Measurements from ENCODE around the gene ZNF385C. TPM values are rescaled to one million over a fixed set of nuclear protein-coding genes. Genes with fewer than 3 reads are reported as not detected.

Gene ZNF385C
- polyA plus RNA-seq, 2 of the 4 experiments (the other 2 are of a cell fraction) = 0.13 to 0.61 TPM

DNA sequence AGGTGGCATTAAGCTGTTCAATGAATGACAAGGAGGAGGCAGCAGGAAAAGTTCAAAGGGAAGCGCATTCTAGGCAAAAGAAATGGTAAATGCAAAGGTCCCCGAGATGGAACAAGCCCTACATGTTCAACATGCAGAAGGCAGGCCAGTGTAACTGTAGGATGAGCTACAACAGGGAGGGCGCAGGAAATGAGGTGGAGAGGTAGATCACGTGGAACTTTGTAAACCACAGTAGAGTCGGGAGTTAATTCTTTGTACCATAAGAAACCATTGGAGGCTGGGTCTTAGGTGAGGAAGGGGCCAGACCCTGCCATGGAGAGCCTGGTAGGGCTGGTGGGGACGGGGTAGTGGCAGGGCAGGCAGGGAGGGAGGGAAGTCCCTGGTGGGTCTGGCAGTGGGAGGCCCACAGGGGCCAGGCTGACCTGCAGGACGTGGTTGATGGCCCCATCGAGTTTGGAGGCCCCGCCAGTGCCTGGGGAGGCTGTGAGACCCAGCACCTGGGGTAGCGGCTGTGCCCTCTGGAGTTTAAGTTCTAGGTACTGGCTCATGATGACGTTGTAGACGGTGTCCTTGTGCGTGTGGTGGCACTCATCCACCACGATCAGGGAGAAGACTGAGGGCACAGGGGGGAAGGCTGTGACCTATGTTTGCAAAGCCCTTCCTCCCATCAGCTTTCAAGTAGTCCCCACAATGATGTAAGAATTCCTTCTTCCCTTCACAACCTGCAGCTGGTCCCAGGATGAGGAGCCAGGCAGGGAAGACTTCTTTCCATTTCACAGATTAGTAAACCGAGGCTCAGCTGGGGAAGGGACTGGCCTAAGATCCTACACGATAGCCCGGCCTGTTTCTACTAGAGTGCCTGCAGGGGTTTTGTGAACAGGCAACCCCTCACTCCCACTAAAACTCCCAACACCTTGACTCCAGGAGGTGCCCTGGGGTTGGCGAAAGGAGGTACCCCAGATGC lies 12.3 kb upstream of the ZNF385C start:
- peaks cover 11% of the 10 kb centered on the region; the same call in 1 of the 3 replicates for H3K4me1 ChIP-seq
- H3K4me3 ChIP-seq = no peak overlapping the region
- no peak for FAIRE-seq
- ATAC-seq = no peak
- no peaks in the 10 kb centered on the region for H3K9me3 ChIP-seq
- POLR2A ChIA-PET = interaction anchor here (0.7 kb wide), 1 partner anchor 61 kb away, joined by 5 read pairs; no protein-coding TSS in a partner anchor
- DNase-seq (ENCODE audit: low read depth in 1 of 2, low spot score in 1 of 2) = no peak
- H3K4me2 ChIP-seq = no peak overlapping the region
- CTCF ChIA-PET = interaction anchor here (1.0 to 39.5 kb wide), 8 partner anchors 4 to 207 kb away, joined by 3 to 658 read pairs (median 237); partner anchors contain the start of genes CNP, DHX58, DNAJC7 and KAT2A
- no peak overlapping the region for H3K27ac ChIP-seq
- no peak for TF ChIP-seq RFX5 (IDR thresholded peaks at IDR 0.05)
- WGBS (ENCODE audit: missing lambda C conversion rate) = 84% methylated on average over 18 of the region's 18 CpGs

DNA sequence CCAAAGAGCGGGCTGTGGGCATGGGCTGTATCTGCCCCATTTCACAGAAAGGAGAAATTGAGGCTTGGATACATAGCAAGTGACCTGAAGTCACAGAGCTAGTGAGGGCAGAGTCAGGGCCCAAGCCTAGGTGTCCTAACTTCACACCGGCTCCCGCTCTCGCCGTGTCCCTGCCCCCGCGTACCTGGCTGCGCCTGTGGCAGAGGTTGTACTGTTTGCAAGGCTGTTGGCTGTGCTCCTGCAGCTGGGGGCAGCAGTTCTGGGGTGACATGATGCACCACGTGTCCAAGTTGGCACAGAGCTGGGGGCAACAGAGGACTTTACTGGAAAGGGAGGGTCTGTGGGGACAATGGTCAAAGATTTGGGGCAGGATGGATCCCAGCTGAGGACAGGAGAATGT lies 10.8 kb upstream of the ZNF385C start:
- POLR2A ChIA-PET = interaction anchor here (1.1 kb wide), 1 partner anchor 92 kb away, joined by 3 read pairs; the partner anchor contains the start of gene DNAJC7
- DNase-seq (ENCODE audit: low read depth in 1 of 2, low spot score in 1 of 2) (no peak), ATAC-seq (no peak), FAIRE-seq (no peak)
- Histone ChIP-seq H3K27ac (no peak overlapping the region), H3K4me1 (peaks cover 11% of the 10 kb centered on the region; the same call in 1 of the 3 replicates), H3K4me2 (no peak overlapping the region), H3K9me3 (no peaks in the 10 kb centered on the region), H3K4me3 (no peak overlapping the region)
- no peak for TF ChIP-seq TFCP2L1 (CRISPR knock-in tag; IDR thresholded peaks at IDR 0.05)
- no peak for TF ChIP-seq KDM5A (IDR thresholded peaks at IDR 0.05)
- no peak for TF ChIP-seq HOXB5 (CRISPR knock-in tag; IDR thresholded peaks at IDR 0.05)
- TF ChIP-seq, protein P1, sequence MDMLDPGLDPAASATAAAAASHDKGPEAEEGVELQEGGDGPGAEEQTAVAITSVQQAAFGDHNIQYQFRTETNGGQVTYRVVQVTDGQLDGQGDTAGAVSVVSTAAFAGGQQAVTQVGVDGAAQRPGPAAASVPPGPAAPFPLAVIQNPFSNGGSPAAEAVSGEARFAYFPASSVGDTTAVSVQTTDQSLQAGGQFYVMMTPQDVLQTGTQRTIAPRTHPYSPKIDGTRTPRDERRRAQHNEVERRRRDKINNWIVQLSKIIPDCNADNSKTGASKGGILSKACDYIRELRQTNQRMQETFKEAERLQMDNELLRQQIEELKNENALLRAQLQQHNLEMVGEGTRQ (IDR thresholded peaks at IDR 0.05) = no peak
- no peak for TF ChIP-seq TP53 (CRISPR knock-in tag; IDR thresholded peaks at IDR 0.05)
- 92% methylated on average over 9 of the region's 9 CpGs for WGBS (ENCODE audit: missing lambda C conversion rate)
- CTCF ChIA-PET = interaction anchor here (0.6 to 39.5 kb wide), 11 partner anchors 5 to 275 kb away, joined by 3 to 658 read pairs (median 4); partner anchors contain the start of genes CNP, DHX58, DNAJC7 and KAT2A

DNA sequence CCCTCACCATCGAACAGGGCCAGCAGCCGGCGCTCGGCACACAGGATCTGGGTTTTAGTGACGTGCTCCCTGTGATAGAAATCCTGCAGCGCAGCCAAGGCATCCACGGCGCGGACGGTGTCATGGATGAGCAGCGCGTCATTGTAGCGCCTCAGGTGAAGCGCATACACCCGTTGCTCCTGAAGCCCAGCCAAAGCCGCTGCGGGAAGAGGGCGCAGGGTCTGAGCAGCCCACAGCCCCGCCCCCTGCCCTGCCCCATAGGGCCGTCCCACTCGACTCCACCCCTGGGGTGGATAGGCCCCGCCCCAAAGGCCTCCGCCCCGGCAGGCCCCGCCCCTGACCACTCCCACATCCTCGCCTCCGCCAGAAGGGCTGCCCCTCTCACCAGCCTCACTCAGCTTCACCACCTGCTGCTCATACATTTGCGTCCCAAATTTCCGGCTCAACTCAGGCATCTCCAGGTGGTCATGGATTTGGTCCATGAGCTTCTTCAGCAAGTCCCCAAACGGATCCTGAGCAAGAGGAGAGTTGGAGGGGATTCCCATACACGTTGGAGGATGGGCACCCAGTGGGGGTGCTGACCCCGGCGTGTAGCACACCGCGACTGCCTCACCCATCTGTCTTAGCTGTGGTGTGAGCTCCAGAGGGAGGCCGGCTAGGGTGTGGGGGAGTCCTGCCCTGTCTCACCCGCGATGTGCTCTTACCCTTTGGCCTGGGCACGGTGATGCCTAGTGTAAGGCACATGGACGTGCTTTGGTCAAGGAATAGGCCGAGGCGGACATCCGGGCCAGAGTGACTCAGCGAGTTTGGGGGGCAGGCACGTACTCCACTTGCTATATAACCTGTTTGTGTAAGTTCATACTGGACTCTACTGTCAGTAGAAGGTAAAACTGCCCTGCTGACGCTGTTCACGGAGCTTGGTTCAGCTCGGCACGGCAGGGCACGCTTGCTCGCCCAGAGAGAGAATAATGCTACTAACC lies 9.6 kb upstream of the ZNF385C start:
- H3K27ac ChIP-seq = peak overlapping the region in 1 of 2 experiments; percentile 69; a peak in 3 of 6 replicates
- CTCF ChIA-PET = interaction anchor here (0.8 to 39.5 kb wide), 11 partner anchors 6 to 168 kb away, joined by 3 to 658 read pairs (median 16); partner anchors contain the start of genes CNP, DHX58, DNAJC7 and KAT2A
- TF ChIP-seq MYC (IDR thresholded peaks at IDR 0.05; ENCODE audit: borderline replicate concordance, low read length) (no peak), BHLHE40 (IDR thresholded peaks at IDR 0.05; ENCODE audit: low read depth, low read length) (no peak), HOXB13 (CRISPR knock-in tag; IDR thresholded peaks at IDR 0.05; ENCODE audit: low read depth) (0 out of 2 replicates have a peak, but pooled peaks have one; percentile 60), NFE2L2 (conservative IDR thresholded peaks at IDR 0.05; ENCODE audit: low read length) (0 out of 2 replicates have a peak, but pooled peaks have one; percentile 13), ZFP36 (IDR thresholded peaks at IDR 0.05; ENCODE audit: borderline replicate concordance, partially characterized antibody) (no peak), KDM1A (IDR thresholded peaks at IDR 0.05; ENCODE audit: low read depth) (no peak), POLR2AphosphoS2 (conservative IDR thresholded peaks at IDR 0.05; ENCODE audit: low read length) (no peak), ZC3H11A (IDR thresholded peaks at IDR 0.05) (no peak), RNF2 (IDR thresholded peaks at IDR 0.05; ENCODE audit: borderline replicate concordance, low read depth) (no peak), MAFK (IDR thresholded peaks at IDR 0.05; ENCODE audit: partially characterized antibody) (peak; percentile 52)
- TF ChIP-seq, protein P2, sequence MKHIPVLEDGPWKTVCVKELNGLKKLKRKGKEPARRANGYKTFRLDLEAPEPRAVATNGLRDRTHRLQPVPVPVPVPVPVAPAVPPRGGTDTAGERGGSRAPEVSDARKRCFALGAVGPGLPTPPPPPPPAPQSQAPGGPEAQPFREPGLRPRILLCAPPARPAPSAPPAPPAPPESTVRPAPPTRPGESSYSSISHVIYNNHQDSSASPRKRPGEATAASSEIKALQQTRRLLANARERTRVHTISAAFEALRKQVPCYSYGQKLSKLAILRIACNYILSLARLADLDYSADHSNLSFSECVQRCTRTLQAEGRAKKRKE (CRISPR knock-in tag; IDR thresholded peaks at IDR 0.05; ENCODE audit: low read depth) = no peak
- TF ChIP-seq, protein P3, sequence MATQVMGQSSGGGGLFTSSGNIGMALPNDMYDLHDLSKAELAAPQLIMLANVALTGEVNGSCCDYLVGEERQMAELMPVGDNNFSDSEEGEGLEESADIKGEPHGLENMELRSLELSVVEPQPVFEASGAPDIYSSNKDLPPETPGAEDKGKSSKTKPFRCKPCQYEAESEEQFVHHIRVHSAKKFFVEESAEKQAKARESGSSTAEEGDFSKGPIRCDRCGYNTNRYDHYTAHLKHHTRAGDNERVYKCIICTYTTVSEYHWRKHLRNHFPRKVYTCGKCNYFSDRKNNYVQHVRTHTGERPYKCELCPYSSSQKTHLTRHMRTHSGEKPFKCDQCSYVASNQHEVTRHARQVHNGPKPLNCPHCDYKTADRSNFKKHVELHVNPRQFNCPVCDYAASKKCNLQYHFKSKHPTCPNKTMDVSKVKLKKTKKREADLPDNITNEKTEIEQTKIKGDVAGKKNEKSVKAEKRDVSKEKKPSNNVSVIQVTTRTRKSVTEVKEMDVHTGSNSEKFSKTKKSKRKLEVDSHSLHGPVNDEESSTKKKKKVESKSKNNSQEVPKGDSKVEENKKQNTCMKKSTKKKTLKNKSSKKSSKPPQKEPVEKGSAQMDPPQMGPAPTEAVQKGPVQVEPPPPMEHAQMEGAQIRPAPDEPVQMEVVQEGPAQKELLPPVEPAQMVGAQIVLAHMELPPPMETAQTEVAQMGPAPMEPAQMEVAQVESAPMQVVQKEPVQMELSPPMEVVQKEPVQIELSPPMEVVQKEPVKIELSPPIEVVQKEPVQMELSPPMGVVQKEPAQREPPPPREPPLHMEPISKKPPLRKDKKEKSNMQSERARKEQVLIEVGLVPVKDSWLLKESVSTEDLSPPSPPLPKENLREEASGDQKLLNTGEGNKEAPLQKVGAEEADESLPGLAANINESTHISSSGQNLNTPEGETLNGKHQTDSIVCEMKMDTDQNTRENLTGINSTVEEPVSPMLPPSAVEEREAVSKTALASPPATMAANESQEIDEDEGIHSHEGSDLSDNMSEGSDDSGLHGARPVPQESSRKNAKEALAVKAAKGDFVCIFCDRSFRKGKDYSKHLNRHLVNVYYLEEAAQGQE (IDR thresholded peaks at IDR 0.05) = no peak
- H3K9me3 ChIP-seq = no peaks in the 10 kb centered on the region
- DNase-seq (ENCODE audit: low read depth in 1 of 2, low spot score in 1 of 2) (peak; percentile 76 to 88), ATAC-seq (peak; percentile 58 to 89), FAIRE-seq (no peak)
- 77% methylated on average over 42 of the region's 51 CpGs for WGBS (ENCODE audit: missing lambda C conversion rate)
- peak overlapping the region; percentile 28; the same call in 1 of the 3 replicates for H3K4me3 ChIP-seq
- peak overlapping the region; percentile 67 for H3K4me2 ChIP-seq
- peaks cover 11% of the 10 kb centered on the region; the same call in 1 of the 3 replicates for H3K4me1 ChIP-seq
- POLR2A ChIA-PET = interaction anchor here (1.1 kb wide), 1 partner anchor 91 kb away, joined by 3 read pairs; the partner anchor contains the start of gene DNAJC7
